K562 (cell line): ENCODE results near the gene HEXIM2. TPM values are rescaled to one million over a fixed set of nuclear protein-coding genes. Genes with fewer than 3 reads are reported as not detected.

Source experiments
- ATAC-seq: fragments of 200-7000 bp; cut with Tn5 transposase; 3 replicates; pipeline ENCODE4 v1.9.1; 2020; ENCODE audit warnings: moderate library complexity
- BruUV-seq: library from RNA; stranded (reverse); fragments of 400-500 nt; replicated peaks from 2 replicates; lab custom pipeline; 2021; lab: Mats Ljungman, UMichigan
- CTCF ChIA-PET: fragments of 300-600 bp; formaldehyde crosslinking; extraction: SDS; loops from one replicate; lab custom pipeline; 2021; ENCODE audit warnings: low intra/inter-chr PET ratio; lab: Yijun Ruan, JAX
- POLR2A ChIA-PET: fragments of 300-600, 350-650 bp; sonication (Branson Sonifier 250); formaldehyde crosslinking; extraction: SDS; loops from one replicate; lab custom pipeline; 2021; ENCODE audit warnings: antibody characterized with exemption, inconsistent platforms; lab: Yijun Ruan, JAX
- DNase-seq, 4 experiments: peaks; one replicate each; pipeline versions ENCODE4 v3.0.0 to v3.0.0-alpha.2; 2011 to 2018; ENCODE audit warnings: low spot score in 3 of 4, mixed read lengths in 3 of 4; ENCODE audit errors: extremely low read depth in 1 of 4
- FAIRE-seq: peaks from 2 replicates; lab custom pipeline; 2011; peaks lifted over from hg19 to GRCh38; lab: Jason Lieb, UNC
- H2AFZ ChIP-seq: 2 replicates; pipeline ENCODE4 v1.6.0; 2011; ENCODE audit warnings: low read depth, low read length, control low read depth, inconsistent platforms
- H3K27ac ChIP-seq: fragments of 200-600 bp; 3 replicates; pipeline ENCODE4 v1.8.0; 2011; ENCODE audit warnings: low read depth, mild to moderate bottlenecking, control low read depth, inconsistent platforms, low read length, moderate library complexity, mixed read lengths; ENCODE audit errors: extremely low read depth
- H3K27me3 ChIP-seq, 2 experiments: fragments of 300-600 bp in 1 of 2; 2 replicates in 1 of 2; 3 replicates in 1 of 2; pipeline versions ENCODE4 v1.6.0 to v1.8.0; 2011; ENCODE audit warnings: inconsistent platforms in 2 of 2, low read length in 2 of 2, mild to moderate bottlenecking in 1 of 2, mixed read lengths in 1 of 2, moderate library complexity in 1 of 2; ENCODE audit not compliant: control insufficient read depth in 2 of 2, insufficient read depth in 2 of 2
- H3K36me3 ChIP-seq: fragments of 300-600 bp; 3 replicates; pipeline ENCODE4 v1.8.0; 2011; ENCODE audit warnings: mild to moderate bottlenecking, low read length, inconsistent platforms; ENCODE audit not compliant: control insufficient read depth, insufficient read depth
- H3K4me1 ChIP-seq, 2 experiments: fragments of 200-600 bp in 1 of 2; replicated peaks in 1 of 2; 2 replicates in 1 of 2; 3 replicates in 1 of 2; pipeline versions ENCODE4 v1.5.1 to v1.8.0; 2011; ENCODE audit warnings: inconsistent platforms in 2 of 2, low read length in 2 of 2, mild to moderate bottlenecking in 1 of 2, mixed read lengths in 1 of 2, moderate library complexity in 1 of 2; ENCODE audit not compliant: control insufficient read depth in 2 of 2, insufficient read depth in 2 of 2
- H3K4me2 ChIP-seq: 2 replicates; pipeline ENCODE4 v1.6.1; 2011; ENCODE audit warnings: low read length, control low read depth, inconsistent platforms, mixed read lengths; ENCODE audit not compliant: insufficient read depth
- H3K4me3 ChIP-seq: fragments of 200-600 bp; sonication (generic), shearing (Covaris generic); 2 replicates; pipeline ENCODE4 v1.5.1; 2016; ENCODE audit warnings: control low read depth, inconsistent platforms
- H3K79me2 ChIP-seq: fragments of 200-600 bp; 3 replicates; pipeline ENCODE4 v1.8.0; 2011; ENCODE audit warnings: low read length, inconsistent platforms; ENCODE audit not compliant: control insufficient read depth, insufficient read depth
- H3K9ac ChIP-seq, 2 experiments: 2 replicates each; pipeline versions ENCODE4 v1.6.0 to v1.6.1; 2011; ENCODE audit warnings: low read depth in 2 of 2, low read length in 2 of 2, control low read depth in 1 of 2, inconsistent platforms in 1 of 2, mild to moderate bottlenecking in 1 of 2, mixed read lengths in 1 of 2; ENCODE audit not compliant: insufficient read depth in 1 of 2
- H3K9me1 ChIP-seq: one replicate; pipeline ENCODE4 v1.6.0; 2011; ENCODE audit warnings: inconsistent platforms, mild to moderate bottlenecking, low read length, moderate library complexity; ENCODE audit not compliant: control insufficient read depth, insufficient read depth
- H3K9me3 ChIP-seq: replicated peaks from 2 replicates; pipeline ENCODE4 v1.5.1; 2011; ENCODE audit warnings: low read depth, low read length, inconsistent platforms; ENCODE audit not compliant: control insufficient read depth, insufficient read depth
- H4K20me1 ChIP-seq: replicated peaks from 2 replicates; pipeline ENCODE4 v1.6.1; 2011; ENCODE audit warnings: low read length, inconsistent platforms, mixed read lengths; ENCODE audit not compliant: control insufficient read depth, insufficient read depth
- CTCFL ChIP-seq: IDR thresholded peaks from 2 replicates; pipeline ENCODE4 v1.6.1; 2011; ENCODE audit warnings: borderline replicate concordance, low read depth, mild to moderate bottlenecking, moderate library complexity, low read length; ENCODE audit not compliant: insufficient read depth, poor library complexity, severe bottlenecking
- HINFP ChIP-seq: fragments of 450-650 bp; conservative IDR thresholded peaks from 2 replicates; pipeline ENCODE4 v1.6.1; 2016; ENCODE audit warnings: missing genetic modification characterization, low read depth, mild to moderate bottlenecking, control low read depth, missing compliant biosample characterization
- KDM4B ChIP-seq, 2 experiments: fragments of 450-650 bp in 1 of 2; sonication (generic) in 1 of 2; IDR thresholded peaks; 2 replicates each; pipeline ENCODE4 v1.6.1; 2016 to 2017; ENCODE audit warnings: borderline replicate concordance in 2 of 2, antibody characterized with exemption in 1 of 2, low read depth in 1 of 2, mild to moderate bottlenecking in 1 of 2
- NFE2L1 ChIP-seq: fragments of 450-650 bp; IDR thresholded peaks from 2 replicates; pipeline ENCODE4 v1.6.1; 2016; ENCODE audit warnings: missing genetic modification characterization, low read depth, mild to moderate bottlenecking, missing compliant biosample characterization, moderate library complexity, borderline replicate concordance
- ZNF280A ChIP-seq: fragments of 450-650 bp; IDR thresholded peaks from 2 replicates; pipeline ENCODE4 v1.6.1; 2018; ENCODE audit warnings: mild to moderate bottlenecking, low read depth; ENCODE audit not compliant: partially characterized antibody
- WGBS: fragments of 100-300 bp; shearing (Covaris generic); methylation state at CpG from one replicate; pipeline ENCODE4 v1.1.6; 2016; ENCODE audit warnings: low coverage, mixed read lengths; ENCODE audit not compliant: insufficient coverage; ENCODE audit errors: missing lambda C conversion rate; 5-methylcytosine and 5-hydroxymethylcytosine counted together
- in situ Hi-C: fragments of 300-500 bp; cut with MboI; formaldehyde crosslinking; loops from 4 replicates; pipeline ENCODE4 v1.15.0; 2018; ENCODE audit warnings: inconsistent platforms, mixed read lengths
- intact Hi-C: fragments of 100-400 bp; cut with micrococcal nuclease; formaldehyde crosslinking; loops from 2 replicates; pipeline ENCODE4 v1.14.2; 2022
- polyA plus RNA-seq, 8 experiments: library from polyadenylated mRNA; depleted of rRNA in 4 of 8; stranded (reverse) in 5 of 8; unstranded in 3 of 8; fragments of >200 nt; fragmentation: Nextera tagmentation in 2 of 8; fragmentation: Illumina TruSeq in 1 of 8; extraction: Ambion mirVana in 2 of 8; extraction: Trizol in 1 of 8; gene quantifications; 2 replicates each; pipeline versions ENCODE4 v1.2.1 to v1.2.3, GENCODE V29; 2011 to 2014; ENCODE audit warnings: inconsistent platforms in 1 of 8, missing spikeins in 1 of 8
- total RNA-seq, 7 experiments: library from RNA; depleted of rRNA in 6 of 7; stranded (reverse); fragments of >200 nt in 6 of 7; fragmentation: Illumina TruSeq in 2 of 7; extraction: Trizol in 2 of 7; gene quantifications; 2 replicates each; pipeline versions ENCODE4 v1.2.1 to v1.2.3, GENCODE V29; 2011 to 2021; ENCODE audit warnings: low replicate concordance in 1 of 7

HEXIM2 gene
- total and polyA plus RNA-seq, 9 of the 15 experiments (the other 6 are each of a cell fraction or from before 2014, with no cell fraction given), result 0.69 to 3.4 (median 1.1) TPM; not detected in 2

GRCh38 chr17:45184144-45184543 lies 22.5 kb downstream of the HEXIM2 start (continued):
- TF ChIP-seq HINFP (tag) (no peak), NFE2L1 (tag) (no peak), KDM4B (IDR thresholded peaks at IDR 0.05; ENCODE audit: borderline replicate concordance in 2 of 2, low read depth in 1 of 2) (no peak)

- TF ChIP-seq ZNF280A, result no peak
- TF ChIP-seq CTCFL, result no peak
- TF ChIP-seq, all 486 proteins: peak for 0
- CTCF ChIA-PET, result no interaction called here
- DNase-seq (no peak), FAIRE-seq (no peak), ATAC-seq (no peak)
- no peaks in the 10 kb centered on the region for H3K79me2 ChIP-seq
- H3K4me1 ChIP-seq, result no peaks in the 10 kb centered on the region; a peak in 1 of 5 replicates
- no peak overlapping the region for H2AFZ ChIP-seq
- H3K36me3 ChIP-seq, result no peaks in the 10 kb centered on the region
- POLR2A ChIA-PET, result interaction anchor here (6.9 kb wide), 1 partner anchor 37 kb away, joined by 58 read pairs; the partner anchor contains the start of gene HEXIM1
- in situ Hi-C loops (no loop called here), intact Hi-C loops (no loop called here)
- no TSS peak for BruUV-seq
- H3K9me1 ChIP-seq, result no peaks in the 10 kb centered on the region
- 22% methylated on average over 7 of the region's 7 CpGs for WGBS
- no peaks in the 10 kb centered on the region for H4K20me1 ChIP-seq
- no peaks in the 10 kb centered on the region; a peak in 2 of 5 replicates for H3K27me3 ChIP-seq
- no peak overlapping the region for H3K4me3 ChIP-seq
- H3K27ac ChIP-seq, result no peak overlapping the region
- H3K4me2 ChIP-seq, result no peak overlapping the region
- no peaks in the 10 kb centered on the region for H3K9me3 ChIP-seq
- no peak overlapping the region for H3K9ac ChIP-seq
Observed at GRCh38 chr17:45186801-45187354, 25.2 kb downstream of the HEXIM2 start.
